NCI-H526 (cell line): ENCODE data around the gene LRRC39.
"Not testable (repeated sequence)": the region's sequence is repeated elsewhere in the genome, so short reads cannot be mapped to it uniquely, and the experiment has no call there.

Experiments
- DNase-seq, 2 experiments: peaks; one replicate each; lab custom pipeline; 2025; lab: John Stamatoyannopoulos, UW

The LRRC39 gene

DNA sequence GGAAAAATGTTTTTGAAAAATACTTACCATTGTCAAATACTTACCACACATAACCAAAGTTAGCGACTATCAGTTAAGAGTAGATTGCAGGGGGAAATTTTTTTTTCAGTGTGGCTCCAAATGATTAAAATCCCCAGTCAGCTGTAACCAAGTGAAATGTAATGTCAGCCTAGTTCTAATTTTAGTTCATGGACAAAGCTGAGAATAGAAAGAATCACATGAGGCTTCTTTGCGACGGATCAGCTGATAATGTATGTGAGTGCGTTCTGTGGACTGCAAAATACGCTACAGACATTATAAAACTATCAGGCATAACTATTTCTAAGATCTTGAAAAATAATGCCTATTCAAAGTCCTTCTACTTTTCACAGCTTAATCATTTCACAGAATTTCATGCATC, at the start of gene LRRC39:
LRRC39 (minus strand) TSS at position 166 of the 400 bp plus-strand sequence. CDS start 9,740 bp downstream, outside the sequence.
- no peak for DNase-seq

- no peak for DNase-seq
Observed at GRCh38 chr1:100222428-100222827, 44.4 kb upstream of the LRRC39 start.

DNA sequence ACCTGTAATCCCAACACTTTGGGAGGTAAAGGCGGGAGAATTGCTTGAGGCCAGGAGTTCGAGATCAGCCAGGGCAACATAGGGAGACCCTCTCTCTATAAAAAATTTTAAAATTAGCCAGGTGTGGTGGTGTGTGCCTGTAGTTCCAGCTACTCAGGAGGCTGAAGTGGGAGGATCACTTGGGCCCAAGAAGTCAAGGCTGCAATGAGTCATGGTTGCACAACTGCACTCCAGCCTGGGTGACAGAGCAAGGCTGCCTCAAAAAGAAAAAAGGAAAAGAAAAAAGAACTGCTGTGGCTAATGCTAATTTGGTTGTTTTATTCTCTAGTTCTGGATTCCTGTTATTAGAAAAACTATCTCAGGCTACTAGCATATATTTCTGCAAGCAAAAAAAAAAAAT, 41.8 kb upstream of the LRRC39 start:
- DNase-seq = no peak

- DNase-seq = no peak
Observed at GRCh38 chr1:100219457-100219856, 41.4 kb upstream of the LRRC39 start.

- DNase-seq = no peak
Observed at GRCh38 chr1:100217834-100218233, 39.8 kb upstream of the LRRC39 start.

- DNase-seq = no peak
Observed at GRCh38 chr1:100215101-100215500, 37.0 kb upstream of the LRRC39 start.

GRCh38 chr1:100213141-100213540, 35.1 kb upstream of the LRRC39 start:
- DNase-seq = no peak

DNA sequence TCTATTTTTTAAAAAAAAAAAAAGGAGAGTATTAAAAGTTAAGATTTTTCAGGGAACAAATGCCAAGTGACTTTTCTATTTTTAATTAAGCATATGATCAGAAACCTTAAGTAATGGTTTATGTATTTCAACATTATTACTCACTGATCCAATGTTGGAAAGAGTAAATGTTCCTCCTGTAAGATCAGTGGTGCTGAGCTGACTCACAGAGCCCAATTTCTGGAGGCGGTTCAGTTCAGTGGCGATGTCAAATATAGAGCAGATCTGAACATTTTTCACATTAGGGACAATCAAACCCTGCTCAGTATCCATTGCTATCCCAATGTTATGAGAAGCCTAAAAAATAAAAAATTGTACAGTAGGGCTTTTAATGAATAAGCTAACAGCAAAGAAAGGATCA, 28.2 kb upstream of the LRRC39 start:
- no peak for DNase-seq

DNA sequence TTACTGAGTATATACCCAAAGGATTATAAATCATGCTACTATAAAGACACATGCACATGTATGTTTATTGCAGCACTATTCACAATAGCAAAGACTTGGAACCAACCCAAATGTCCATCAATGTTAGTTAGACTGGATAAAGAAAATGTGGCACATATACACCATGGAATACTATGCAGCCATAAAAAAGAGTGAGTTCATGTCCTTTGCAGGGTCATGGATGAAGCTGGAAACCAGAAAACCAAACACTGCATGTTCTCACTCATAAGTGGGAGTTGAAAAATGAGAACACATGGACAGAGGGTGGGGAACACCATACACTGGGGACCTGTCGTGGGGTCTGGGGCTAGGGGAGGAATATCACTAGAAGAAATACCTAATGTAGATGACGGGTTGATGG, 27.5 kb upstream of the LRRC39 start:
- DNase-seq = not testable (repeated sequence)

DNA sequence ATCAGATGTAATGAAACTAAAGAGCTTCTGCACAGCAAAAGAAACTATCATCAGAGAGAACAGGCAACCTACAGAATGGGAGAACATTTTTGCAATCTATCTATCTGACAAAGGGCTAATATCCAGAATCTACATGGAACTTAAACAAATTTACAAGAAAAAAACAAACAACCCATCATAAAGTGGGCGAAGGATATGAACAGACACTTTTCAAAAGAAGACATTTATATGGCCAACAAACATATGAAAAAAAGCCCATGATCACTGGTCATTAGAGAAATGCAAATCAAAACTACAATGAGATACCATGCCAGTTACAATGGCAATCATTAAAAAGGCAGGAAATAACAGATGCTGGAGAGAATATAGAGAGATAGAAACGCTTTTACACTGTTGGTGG, 27.0 kb upstream of the LRRC39 start:
- DNase-seq = not testable (repeated sequence)

- DNase-seq = not testable (repeated sequence)
Observed at GRCh38 chr1:100202703-100203102, 24.6 kb upstream of the LRRC39 start.

DNA sequence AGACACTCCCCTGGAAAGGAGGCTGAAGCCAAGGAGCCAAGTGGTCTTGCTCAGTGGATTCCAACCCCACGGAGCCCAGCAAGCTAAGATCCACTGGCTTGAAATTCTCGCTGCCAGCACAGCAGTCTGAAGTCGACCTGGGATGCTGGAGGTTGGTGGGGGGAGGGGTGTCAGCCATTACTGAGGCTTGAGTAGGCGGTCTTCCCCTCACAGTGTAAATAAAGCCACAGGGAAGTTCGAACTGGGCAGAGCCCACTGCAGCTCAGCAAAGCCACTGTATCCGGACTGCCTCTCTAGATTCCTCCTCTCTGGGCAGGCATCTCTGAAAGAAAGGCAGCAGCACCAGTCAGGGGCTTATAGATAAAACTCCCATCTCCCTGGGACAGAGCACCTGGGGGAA, 22.0 kb upstream of the LRRC39 start:
- not testable (repeated sequence) for DNase-seq

- no peak for DNase-seq
Observed at GRCh38 chr1:100198596-100198995, 20.5 kb upstream of the LRRC39 start.

DNA sequence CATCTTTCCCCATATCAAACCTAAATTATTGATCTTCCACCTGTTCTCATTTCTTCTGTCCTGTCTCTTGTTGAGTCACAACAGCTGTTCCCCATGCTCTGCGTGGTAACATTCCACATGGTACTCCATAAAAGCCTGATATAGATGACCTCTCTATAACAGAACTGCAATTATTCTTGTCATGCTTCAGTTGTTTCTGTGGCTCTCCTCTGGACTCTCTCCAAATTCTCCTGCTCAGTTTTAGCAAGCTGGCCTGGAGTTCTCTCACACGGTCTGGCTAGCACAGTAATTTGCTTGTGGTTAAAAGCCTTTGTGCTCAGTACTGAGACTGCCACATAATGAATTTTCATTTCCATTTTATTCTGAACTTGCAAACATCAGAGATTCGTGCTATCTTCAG, 10.6 kb upstream of the LRRC39 start:
- DNase-seq = peak; percentile 83 to 86

GRCh38 chr1:100187912-100188311, 9.9 kb upstream of the LRRC39 start:
- peak; percentile 3 to 56 for DNase-seq

- DNase-seq = no peak
Observed at GRCh38 chr1:100184536-100184935, 6.5 kb upstream of the LRRC39 start.

GRCh38 chr1:100183370-100183769, 5.3 kb upstream of the LRRC39 start:
- DNase-seq = no peak

GRCh38 chr1:100177295-100178041, 588 bp downstream of the LRRC39 start:
- DNase-seq = no peak

DNA sequence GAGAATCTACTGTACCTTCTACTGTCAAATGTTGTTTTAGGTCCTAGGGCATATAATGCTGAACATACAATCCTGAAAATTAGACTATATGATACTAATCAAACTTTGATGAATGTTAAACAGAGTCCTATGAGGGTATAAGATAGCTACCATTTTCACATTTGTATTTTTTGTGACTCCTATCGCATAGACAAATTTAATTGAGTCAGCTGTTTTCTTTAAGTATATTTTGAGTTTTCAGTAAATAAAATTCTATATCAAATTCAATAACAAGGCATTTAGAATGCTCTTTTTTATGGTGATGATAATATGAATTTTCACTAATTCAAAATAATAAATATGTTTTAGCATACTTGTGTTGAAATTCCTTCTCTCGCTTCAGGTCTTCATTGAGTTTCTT, 10.0 kb downstream of the LRRC39 start:
- DNase-seq = no peak

DNA sequence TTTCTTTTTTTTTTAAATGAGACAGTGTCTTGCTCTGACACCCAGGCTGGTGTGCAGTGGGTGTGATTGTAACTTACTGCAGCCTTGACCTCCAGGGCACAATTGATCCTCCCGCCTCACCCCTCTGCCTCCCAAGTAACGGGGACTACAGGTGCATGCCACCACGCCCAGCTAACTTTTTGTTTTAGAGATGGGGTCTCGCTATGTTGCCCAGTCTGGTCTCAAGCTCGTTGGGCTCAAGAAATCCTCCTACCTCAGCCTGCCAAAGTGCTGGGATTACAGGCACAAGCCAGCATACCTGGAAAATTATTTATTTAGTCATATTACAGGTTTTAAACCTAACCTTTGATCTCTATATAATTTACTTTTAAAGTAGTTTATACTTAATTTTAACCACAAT, 13.4 kb downstream of the LRRC39 start:
- no peak for DNase-seq

DNA sequence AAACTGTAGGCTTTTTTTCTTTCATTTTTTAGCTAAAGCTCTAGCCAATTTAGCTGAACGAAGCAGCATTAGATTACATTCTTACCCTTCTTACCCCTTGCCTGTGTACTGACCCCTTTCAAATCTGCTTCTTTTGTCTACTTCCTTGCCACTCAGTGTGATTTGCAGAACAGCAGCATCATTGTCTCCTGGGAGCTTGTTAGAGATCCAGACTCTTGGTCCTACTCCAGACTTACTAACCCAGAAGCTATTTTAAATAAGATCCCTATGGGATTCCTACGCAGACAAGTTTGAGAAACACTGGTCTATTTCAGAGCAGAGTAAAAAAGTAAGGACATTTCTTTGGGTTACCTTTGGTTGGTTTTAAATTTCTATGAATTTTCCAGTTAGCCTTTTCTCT, 13.8 kb downstream of the LRRC39 start:
- no peak for DNase-seq

DNA sequence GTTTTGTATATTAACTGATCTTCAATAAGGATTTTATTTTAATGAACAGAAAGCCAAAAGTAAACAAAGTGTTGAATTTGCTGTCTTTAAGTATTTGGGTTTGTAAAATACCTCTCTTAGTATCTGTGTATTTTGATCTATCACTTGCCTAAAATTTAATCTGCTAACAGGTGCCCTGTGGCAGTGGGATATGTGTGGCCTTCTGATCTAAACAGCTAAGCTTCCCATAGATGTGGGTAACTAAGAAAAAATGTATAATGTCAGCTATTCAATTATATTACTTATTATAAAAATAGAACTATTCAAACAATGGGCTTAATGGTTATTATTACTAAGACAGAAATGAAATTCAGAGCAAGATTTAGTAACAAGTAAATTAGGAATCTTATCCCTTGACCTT, 15.2 kb downstream of the LRRC39 start:
- DNase-seq = no peak

GRCh38 chr1:100152271-100152670, 25.8 kb downstream of the LRRC39 start:
- no peak for DNase-seq

- no peak for DNase-seq
Observed at GRCh38 chr1:100151679-100152078, 26.4 kb downstream of the LRRC39 start.
